ENCODE results near the gene LIN28A.
A peak's percentile ranks its signal among the peaks of the same experiment; 100 is the strongest.
"Not testable (repeated sequence)": the region's sequence is repeated elsewhere in the genome, so short reads cannot be mapped to it uniquely, and the experiment has no call there.

Gene LIN28A

GRCh38 chr1:26372611-26373010, 38.0 kb upstream of the LIN28A start, which contains the start of gene ZNF683:
TSS of gene ZNF683 (minus strand) at chr1:26372750. CDS start at chr1:26368571, 4,179 bp downstream.
- TF ChIP-seq ZBTB7A (IDR thresholded peaks at IDR 0.05; ENCODE audit: low read depth); USF1 (IDR thresholded peaks at IDR 0.05); TCF12 (IDR thresholded peaks at IDR 0.05; ENCODE audit: low read depth): not testable (repeated sequence)

GRCh38 chr1:26373281-26373680, 37.3 kb upstream of the LIN28A start:
- no peak for TF ChIP-seq USF1 (IDR thresholded peaks at IDR 0.05)
- TF ChIP-seq YY1 (IDR thresholded peaks at IDR 0.05; ENCODE audit: low read depth) = no peak
- no peak for TF ChIP-seq EP300 (IDR thresholded peaks at IDR 0.05; ENCODE audit: borderline replicate concordance)
- no peak for TF ChIP-seq NFIC (IDR thresholded peaks at IDR 0.05)
- no peak for TF ChIP-seq CREB1 (IDR thresholded peaks at IDR 0.05; ENCODE audit: low read depth)
- TF ChIP-seq ZBTB7A (IDR thresholded peaks at IDR 0.05; ENCODE audit: low read depth) = no peak

GRCh38 chr1:26373789-26374188, 36.8 kb upstream of the LIN28A start:
- TF ChIP-seq TEAD4 (IDR thresholded peaks at IDR 0.05) (no peak), MAX (IDR thresholded peaks at IDR 0.05) (no peak), CREB1 (IDR thresholded peaks at IDR 0.05; ENCODE audit: low read depth) (no peak), RAD21 (IDR thresholded peaks at IDR 0.05; ENCODE audit: low read depth) (no peak), YY1 (IDR thresholded peaks at IDR 0.05; ENCODE audit: low read depth) (no peak), ZBTB7A (IDR thresholded peaks at IDR 0.05; ENCODE audit: low read depth) (no peak)

GRCh38 chr1:26374361-26374760, 36.3 kb upstream of the LIN28A start:
- TF ChIP-seq CREB1 (IDR thresholded peaks at IDR 0.05; ENCODE audit: low read depth) = peak; percentile 38; the same call in 1 of the 2 replicates

- TF ChIP-seq EP300 (IDR thresholded peaks at IDR 0.05; ENCODE audit: borderline replicate concordance) (no peak), EGR1 (IDR thresholded peaks at IDR 0.05) (no peak), NFIC (IDR thresholded peaks at IDR 0.05) (no peak), MAX (IDR thresholded peaks at IDR 0.05) (no peak), RAD21 (IDR thresholded peaks at IDR 0.05; ENCODE audit: low read depth) (no peak), REST (IDR thresholded peaks at IDR 0.05; ENCODE audit: low read depth) (no peak), CREB1 (IDR thresholded peaks at IDR 0.05; ENCODE audit: low read depth) (no peak), TEAD4 (IDR thresholded peaks at IDR 0.05) (no peak), CEBPB (IDR thresholded peaks at IDR 0.05) (no peak), ZBTB7A (IDR thresholded peaks at IDR 0.05; ENCODE audit: low read depth) (no peak), TCF12 (IDR thresholded peaks at IDR 0.05; ENCODE audit: low read depth) (no peak), TAF1 (IDR thresholded peaks at IDR 0.05; ENCODE audit: low read depth) (no peak), USF1 (IDR thresholded peaks at IDR 0.05) (no peak), FOXM1 (IDR thresholded peaks at IDR 0.05; ENCODE audit: borderline replicate concordance, low read depth) (no peak), YY1 (IDR thresholded peaks at IDR 0.05; ENCODE audit: low read depth) (no peak)
Observed at GRCh38 chr1:26375081-26375480, 35.5 kb upstream of the LIN28A start.

GRCh38 chr1:26376050-26376449, 34.6 kb upstream of the LIN28A start:
- TF ChIP-seq TAF1 (IDR thresholded peaks at IDR 0.05; ENCODE audit: low read depth) (no peak), REST (IDR thresholded peaks at IDR 0.05; ENCODE audit: low read depth) (no peak), YY1 (IDR thresholded peaks at IDR 0.05; ENCODE audit: low read depth) (no peak), CEBPB (IDR thresholded peaks at IDR 0.05) (no peak), CREB1 (IDR thresholded peaks at IDR 0.05; ENCODE audit: low read depth) (no peak), RAD21 (IDR thresholded peaks at IDR 0.05; ENCODE audit: low read depth) (no peak), NFIC (IDR thresholded peaks at IDR 0.05) (no peak), TCF12 (IDR thresholded peaks at IDR 0.05; ENCODE audit: low read depth) (no peak), MAX (IDR thresholded peaks at IDR 0.05) (no peak), TEAD4 (IDR thresholded peaks at IDR 0.05) (no peak), ZBTB7A (IDR thresholded peaks at IDR 0.05; ENCODE audit: low read depth) (no peak), FOXM1 (IDR thresholded peaks at IDR 0.05; ENCODE audit: borderline replicate concordance, low read depth) (no peak)
